Measurements from ENCODE around the gene CYP2B6.

DNA sequence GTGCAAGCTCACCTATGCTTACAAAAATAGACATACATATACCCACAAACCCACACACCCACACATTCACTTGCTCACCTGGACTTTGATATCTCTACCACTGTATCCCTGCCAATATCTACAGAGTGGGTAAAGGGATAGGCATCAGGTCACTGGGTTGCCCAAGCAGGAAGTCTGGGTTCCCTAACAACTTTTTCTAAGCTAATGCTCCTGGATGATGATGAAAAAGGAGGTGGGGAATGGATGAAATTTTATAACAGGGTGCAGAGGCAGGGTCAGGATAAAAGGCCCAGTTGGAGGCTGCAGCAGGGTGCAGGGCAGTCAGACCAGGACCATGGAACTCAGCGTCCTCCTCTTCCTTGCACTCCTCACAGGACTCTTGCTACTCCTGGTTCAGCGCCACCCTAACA is at the start of gene CYP2B6:
- TF ChIP-seq, protein P1, sequence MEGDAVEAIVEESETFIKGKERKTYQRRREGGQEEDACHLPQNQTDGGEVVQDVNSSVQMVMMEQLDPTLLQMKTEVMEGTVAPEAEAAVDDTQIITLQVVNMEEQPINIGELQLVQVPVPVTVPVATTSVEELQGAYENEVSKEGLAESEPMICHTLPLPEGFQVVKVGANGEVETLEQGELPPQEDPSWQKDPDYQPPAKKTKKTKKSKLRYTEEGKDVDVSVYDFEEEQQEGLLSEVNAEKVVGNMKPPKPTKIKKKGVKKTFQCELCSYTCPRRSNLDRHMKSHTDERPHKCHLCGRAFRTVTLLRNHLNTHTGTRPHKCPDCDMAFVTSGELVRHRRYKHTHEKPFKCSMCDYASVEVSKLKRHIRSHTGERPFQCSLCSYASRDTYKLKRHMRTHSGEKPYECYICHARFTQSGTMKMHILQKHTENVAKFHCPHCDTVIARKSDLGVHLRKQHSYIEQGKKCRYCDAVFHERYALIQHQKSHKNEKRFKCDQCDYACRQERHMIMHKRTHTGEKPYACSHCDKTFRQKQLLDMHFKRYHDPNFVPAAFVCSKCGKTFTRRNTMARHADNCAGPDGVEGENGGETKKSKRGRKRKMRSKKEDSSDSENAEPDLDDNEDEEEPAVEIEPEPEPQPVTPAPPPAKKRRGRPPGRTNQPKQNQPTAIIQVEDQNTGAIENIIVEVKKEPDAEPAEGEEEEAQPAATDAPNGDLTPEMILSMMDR (IDR thresholded peaks at IDR 0.05): no peak
- TF ChIP-seq POLR2A (IDR thresholded peaks at IDR 0.05): peak; percentile 52
